ENCODE measurements around the gene SH3PXD2B. TPM values are rescaled to one million over a fixed set of nuclear protein-coding genes. Genes with fewer than 3 reads are reported as not detected.

The SH3PXD2B gene
- total RNA-seq, 4 donors from 2014 or later, result 13.5 to 43.5 (median 28.1) TPM

GRCh38 chr5:172305380-172305779 lies 148.9 kb downstream of the SH3PXD2B start:
- intact Hi-C loops (cut with DNase I; ENCODE audit: low total_unique reads), result no loop called here
- DNase-seq (ENCODE audit: low spot score in 2 of 2), result no peak
- TF ChIP-seq CTCF (IDR thresholded peaks at IDR 0.05) (no peak), POLR2A (IDR thresholded peaks at IDR 0.05) (no peak)
- 85 to 93% methylated on average over 2 of the region's 2 CpGs for WGBS, 2 donors
- H3K4me3 ChIP-seq (ENCODE audit: low read depth, poor library complexity, severe bottlenecking), result no peak overlapping the region

- WGBS, 2 donors, result 84 to 90% methylated on average over 3 of the region's 3 CpGs
- TF ChIP-seq CTCF (IDR thresholded peaks at IDR 0.05) (no peak), POLR2A (IDR thresholded peaks at IDR 0.05) (no peak)
- no peak overlapping the region for H3K4me3 ChIP-seq (ENCODE audit: low read depth, poor library complexity, severe bottlenecking)
- intact Hi-C loops (cut with DNase I; ENCODE audit: low total_unique reads), result no loop called here
- DNase-seq (ENCODE audit: low spot score in 2 of 2), result no peak
Measured at GRCh38 chr5:172303572-172304335, 150.6 kb downstream of the SH3PXD2B start.

GRCh38 chr5:172303162-172303561 lies 151.2 kb downstream of the SH3PXD2B start:
- no peak overlapping the region for H3K4me3 ChIP-seq (ENCODE audit: low read depth, poor library complexity, severe bottlenecking)
- TF ChIP-seq POLR2A (IDR thresholded peaks at IDR 0.05), result no peak
- no peak for TF ChIP-seq CTCF (IDR thresholded peaks at IDR 0.05)
- DNase-seq (ENCODE audit: low spot score in 2 of 2), result no peak
- 74 to 76% methylated on average over 5 of the region's 5 CpGs for WGBS, 2 donors
- intact Hi-C loops (cut with DNase I; ENCODE audit: low total_unique reads), result no loop called here

GRCh38 chr5:172302047-172302710 lies 152.1 kb downstream of the SH3PXD2B start:
- TF ChIP-seq POLR2A (IDR thresholded peaks at IDR 0.05), result no peak
- no peak for TF ChIP-seq CTCF (IDR thresholded peaks at IDR 0.05)
- DNase-seq (ENCODE audit: low spot score in 2 of 2), result no peak
- intact Hi-C loops (cut with DNase I; ENCODE audit: low total_unique reads), result no loop called here
- WGBS, 2 donors, result 50 to 61% methylated on average over 9 of the region's 9 CpGs
- no peak overlapping the region for H3K4me3 ChIP-seq (ENCODE audit: low read depth, poor library complexity, severe bottlenecking)

- intact Hi-C loops (cut with DNase I; ENCODE audit: low total_unique reads), result loop anchor here (10.0 kb wide), 1 partner anchor 385 kb away; no protein-coding TSS in a partner anchor
- no peak for TF ChIP-seq CTCF (IDR thresholded peaks at IDR 0.05)
- no peak for TF ChIP-seq POLR2A (IDR thresholded peaks at IDR 0.05)
- no peak for DNase-seq (ENCODE audit: low spot score in 2 of 2)
- 83 to 87% methylated on average over 2 of the region's 2 CpGs for WGBS, 2 donors
- H3K4me3 ChIP-seq (ENCODE audit: low read depth, poor library complexity, severe bottlenecking), result no peak overlapping the region
Measured at GRCh38 chr5:172299916-172300439, 154.3 kb downstream of the SH3PXD2B start.

Measured in lower leg skin (tissue), 4 donors.